Measurements from ENCODE around the gene SLC13A4. TPM values are rescaled to one million over a fixed set of nuclear protein-coding genes. Genes with fewer than 3 reads are reported as not detected.
A peak's percentile ranks its signal among the peaks of the same experiment; 100 is the strongest.

The SLC13A4 gene
- total and polyA plus RNA-seq, 2 donors (not counting 3 experiments of a cell fraction or from before 2014, with no cell fraction given), result not detected

GRCh38 chr7:135659159-135659846 lies 68.7 kb downstream of the SLC13A4 start:
- peaks cover 33% of the 10 kb centered on the region for H3K4me1 ChIP-seq (ENCODE audit: control insufficient read depth, extremely low read depth, insufficient read depth, low read length)
- H3K79me2 ChIP-seq (ENCODE audit: control insufficient read depth, insufficient read depth, low read length), result peaks cover 12% of the 10 kb centered on the region
- TF ChIP-seq MYC (IDR thresholded peaks at IDR 0.05; ENCODE audit: low read depth, low read length), result no peak
- no peak for TF ChIP-seq FOS (IDR thresholded peaks at IDR 0.05; ENCODE audit: borderline replicate concordance, insufficient read depth, low read length)
- TF ChIP-seq EZH2 (IDR thresholded peaks at IDR 0.05; ENCODE audit: borderline replicate concordance, low read depth, low read length, severe bottlenecking), result no peak
- no peak for TF ChIP-seq GATA2 (IDR thresholded peaks at IDR 0.05; ENCODE audit: insufficient read depth, insufficient read length, low read depth, low read length)
- no peak for TF ChIP-seq POLR2AphosphoS5 (IDR thresholded peaks at IDR 0.05; ENCODE audit: insufficient read depth, low read depth, low read length)
- TF ChIP-seq, protein P1, sequence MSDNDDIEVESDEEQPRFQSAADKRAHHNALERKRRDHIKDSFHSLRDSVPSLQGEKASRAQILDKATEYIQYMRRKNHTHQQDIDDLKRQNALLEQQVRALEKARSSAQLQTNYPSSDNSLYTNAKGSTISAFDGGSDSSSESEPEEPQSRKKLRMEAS (IDR thresholded peaks at IDR 0.05; ENCODE audit: insufficient read depth, insufficient read length), result no peak
- TF ChIP-seq POLR2A (IDR thresholded peaks at IDR 0.05; ENCODE audit: low read depth, low read length), result no peak
- no peak for TF ChIP-seq JUN (IDR thresholded peaks at IDR 0.05; ENCODE audit: borderline replicate concordance, insufficient read depth, insufficient read length, low read depth)
- TF ChIP-seq CTCF (IDR thresholded peaks at IDR 0.05; ENCODE audit: extremely low read depth in 1 of 2, insufficient read depth in 1 of 2, low read depth in 1 of 2, low read length in 2 of 2), result no peak
- H3K9me1 ChIP-seq (replicated peaks; ENCODE audit: control insufficient read depth, extremely low read depth, insufficient read depth, low read length), result no peaks in the 10 kb centered on the region
- no peaks in the 10 kb centered on the region for H3K9me3 ChIP-seq (replicated peaks; ENCODE audit: control insufficient read depth, insufficient read depth, low read length)
- BruUV-seq (replicated peaks), result no TSS peak
- no peaks in the 10 kb centered on the region for H4K20me1 ChIP-seq (replicated peaks; ENCODE audit: control insufficient read depth, extremely low read depth, insufficient read depth, low read length)
- H2AFZ ChIP-seq (ENCODE audit: low read depth, low read length), result peak overlapping the region; percentile 94
- no peaks in the 10 kb centered on the region for H3K27me3 ChIP-seq (ENCODE audit: control insufficient read depth in 2 of 2, insufficient read depth in 2 of 2, low read length in 2 of 2)
- POLR2A ChIA-PET, result interaction anchor here (0.5 kb wide), 1 partner anchor 30 kb away, joined by 3 read pairs; no protein-coding TSS in a partner anchor
- DNase-seq (ENCODE audit: low read depth, low spot score), result peak; percentile 88
- peak overlapping the region; percentile 61 for H3K4me2 ChIP-seq (ENCODE audit: insufficient read depth, low read length)
- dilution Hi-C loops (cut with MboI; ENCODE audit: extremely low pct_ligation_motif_present, low sequenced_read_pairs) (no loop called here), intact Hi-C loops (cut with micrococcal nuclease) (no loop called here)
- H3K4me3 ChIP-seq (replicated peaks in 1 of 3; ENCODE audit: insufficient read depth in 1 of 3, low read depth in 1 of 3, low read length in 3 of 3), result no peak overlapping the region
- no peaks in the 10 kb centered on the region for H3K36me3 ChIP-seq (ENCODE audit: control insufficient read depth in 2 of 2, extremely low read depth in 1 of 2, insufficient read depth in 2 of 2, low read length in 2 of 2)
- no peak for FAIRE-seq
- peak overlapping the region; percentile 78 for H3K9ac ChIP-seq (replicated peaks; ENCODE audit: extremely low read depth, insufficient read depth, low read length)
- CTCF ChIA-PET, result interaction anchor here (0.5 to 5.7 kb wide), 5 partner anchors 13 to 385 kb away, joined by 3 to 51 read pairs (median 5); no protein-coding TSS in a partner anchor
- H3K27ac ChIP-seq (ENCODE audit: insufficient read depth, low read depth, low read length), result peak overlapping the region; percentile 86
